Renal cortex interstitium (tissue), 11 donors: ENCODE measurements around the gene SPATA24. TPM values are rescaled to one million over a fixed set of nuclear protein-coding genes. Genes with fewer than 3 reads are reported as not detected.
"Not testable (repeated sequence)": the region's sequence is repeated elsewhere in the genome, so short reads cannot be mapped to it uniquely, and the experiment has no call there.

ENCODE experiments used
- DNase-seq, 11 donors: peaks; one replicate each; pipeline ENCODE4 v3.0.0-alpha.2; 2013; ENCODE audit warnings: low read depth in 9 of 11, low spot score in 4 of 11; ENCODE audit errors: extremely low read depth in 1 of 11
- polyA plus RNA-seq, 3 donors: library from polyadenylated mRNA; unstranded; fragments of 120-200 nt; gene quantifications; one replicate each; pipeline ENCODE4 v1.2.1, GENCODE V29; 2013; ENCODE audit not compliant: insufficient read length in 3 of 3

The SPATA24 gene
- polyA plus RNA-seq, 3 donors = 10.9 to 14.9 (median 11.5) TPM

- DNase-seq = no peak
Measured at GRCh38 chr5:139371482-139372435, 32.1 kb downstream of the SPATA24 start.

DNA sequence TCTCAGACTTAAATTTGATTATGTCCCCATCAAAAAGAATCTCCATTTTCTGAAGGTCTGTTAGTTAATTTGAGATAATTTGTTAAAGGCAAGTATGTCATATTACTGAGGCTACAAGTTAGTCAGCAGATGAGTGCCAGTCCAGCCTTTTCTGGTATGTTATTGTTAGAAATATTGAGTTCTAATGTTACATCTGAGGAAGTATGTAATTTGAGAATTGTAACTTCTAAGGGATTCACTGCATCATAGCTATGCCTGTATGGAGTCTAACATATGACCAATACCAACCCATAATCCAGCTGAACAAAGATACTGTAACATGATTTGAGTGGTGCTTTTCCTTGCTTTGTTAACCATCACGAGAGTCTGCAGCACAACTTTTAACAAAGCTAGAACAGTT, 34.7 kb downstream of the SPATA24 start:
- DNase-seq = no peak

- DNase-seq = no peak
Measured at GRCh38 chr5:139368613-139369012, 35.3 kb downstream of the SPATA24 start.

DNA sequence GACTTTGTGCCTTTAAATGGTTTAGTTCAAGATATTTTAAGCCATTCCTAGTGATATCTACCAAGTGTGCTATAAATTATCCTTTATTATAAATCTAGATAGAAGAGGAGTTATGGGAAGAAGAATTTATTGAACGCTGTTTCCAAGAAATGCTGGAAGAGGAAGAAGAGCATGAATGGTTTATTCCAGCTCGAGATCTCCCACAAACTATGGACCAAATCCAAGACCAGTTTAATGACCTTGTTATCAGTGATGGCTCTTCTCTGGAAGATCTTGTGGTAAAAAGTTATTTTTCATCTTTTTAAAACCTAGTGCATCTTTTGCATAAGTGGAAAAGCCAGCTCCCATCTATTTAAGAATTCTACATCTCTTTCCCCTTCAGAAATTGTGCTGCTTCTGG, 39.4 kb downstream of the SPATA24 start:
- no peak for DNase-seq

DNA sequence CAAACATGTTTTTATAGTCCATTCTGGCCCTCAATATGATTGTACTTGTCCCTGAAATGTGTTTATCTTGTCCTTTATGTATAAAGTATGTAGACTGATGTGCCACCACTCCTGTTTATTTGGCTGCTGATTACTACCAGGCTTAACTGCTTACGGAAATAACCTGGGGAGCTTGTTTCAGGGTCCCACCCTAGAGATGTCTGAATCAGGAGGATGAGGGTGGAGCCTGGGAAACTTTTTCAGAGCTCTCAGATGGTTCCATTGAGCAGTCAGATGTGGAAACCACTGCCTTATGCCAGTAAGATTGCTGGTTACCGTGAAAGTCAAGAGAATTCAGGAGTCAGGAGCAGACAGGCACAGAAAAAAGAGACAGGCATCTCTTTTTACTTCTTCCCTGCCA, 40.0 kb downstream of the SPATA24 start:
- DNase-seq = no peak

- no peak for DNase-seq
Measured at GRCh38 chr5:139361835-139362429, 42.0 kb downstream of the SPATA24 start.

DNA sequence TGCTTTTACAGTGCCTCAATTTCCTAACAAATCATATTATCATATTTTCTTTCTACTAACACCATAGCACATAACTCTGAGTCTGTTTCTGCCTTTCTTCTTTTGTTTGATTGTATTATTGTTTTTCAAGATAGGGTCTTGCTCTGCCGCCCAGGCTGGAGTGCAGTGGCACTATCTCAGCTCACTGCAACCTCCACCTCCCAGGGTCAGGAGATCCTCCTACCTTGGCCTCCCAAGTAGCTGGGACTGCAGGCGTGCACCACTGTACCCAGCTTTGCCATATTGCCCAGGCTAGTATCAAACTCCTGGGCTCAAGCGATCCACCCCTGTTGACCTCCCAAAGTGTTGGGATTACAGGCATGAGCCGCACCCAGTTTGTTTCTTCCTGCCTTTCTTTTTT, 43.5 kb downstream of the SPATA24 start:
- no peak for DNase-seq

DNA sequence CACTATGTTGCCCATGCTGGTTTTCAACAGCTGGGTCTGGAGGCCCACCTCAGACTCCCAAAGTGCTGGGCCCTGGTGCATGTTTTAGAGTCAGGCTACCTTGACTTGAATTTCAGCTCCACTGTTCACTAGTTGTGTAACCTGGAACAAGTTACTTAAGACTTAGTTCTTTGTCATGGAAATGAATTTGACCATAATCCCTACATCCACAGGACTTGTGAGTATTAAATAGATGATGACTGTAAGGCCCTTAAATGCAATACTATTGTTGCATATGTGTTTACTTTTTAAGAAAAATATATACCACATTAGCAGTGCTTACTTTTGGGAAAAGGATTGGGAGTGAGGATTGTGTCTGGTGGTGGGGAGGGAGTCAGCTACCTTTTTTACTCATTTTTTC, 45.8 kb downstream of the SPATA24 start:
- DNase-seq = no peak

GRCh38 chr5:139355900-139356299, 48.0 kb downstream of the SPATA24 start:
- not testable (repeated sequence) for DNase-seq

DNA sequence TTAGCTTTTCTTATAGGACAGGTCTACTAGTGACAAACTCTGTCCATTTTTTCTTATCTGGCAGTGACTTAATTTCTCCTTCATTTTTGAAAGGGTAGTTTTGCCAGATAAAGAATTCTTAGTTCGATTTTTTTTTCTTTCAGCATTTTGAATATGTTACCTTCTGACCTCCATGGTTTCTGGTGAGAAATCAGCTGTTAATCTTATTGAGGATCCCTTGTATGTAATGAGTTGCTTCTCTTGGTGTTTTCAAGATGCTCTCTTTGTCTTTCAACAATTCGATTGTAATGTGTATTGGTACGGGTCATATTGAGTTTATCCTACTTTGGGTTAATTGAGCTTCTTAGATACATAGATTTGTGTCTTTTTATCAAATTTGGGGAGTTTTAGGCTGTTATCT, 49.7 kb downstream of the SPATA24 start:
- no peak for DNase-seq

DNA sequence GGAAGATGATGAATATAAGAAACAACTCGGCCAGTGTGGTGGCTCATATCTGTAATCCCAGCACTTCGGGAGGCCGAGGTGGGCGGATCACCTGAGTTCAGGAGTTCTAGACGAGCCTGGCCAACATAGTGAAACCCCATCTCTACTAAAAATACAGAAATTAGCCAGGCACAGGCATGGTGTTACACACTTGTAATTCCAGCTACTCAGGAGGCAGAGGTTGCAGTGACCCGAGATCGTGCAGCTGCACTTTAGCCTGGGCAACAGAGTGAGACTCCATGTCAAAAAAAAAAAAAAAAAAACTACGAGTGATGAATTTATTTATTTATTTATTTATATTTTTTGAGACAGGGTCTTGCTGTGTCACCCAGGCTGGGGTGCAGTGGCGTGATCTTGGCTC, 56.0 kb downstream of the SPATA24 start:
- DNase-seq = not testable (repeated sequence)

Other genes with a start within 250 kb of the SPATA24 start
- 10 to 100 TPM; 51.6 to 53.7 (median 53.2) TPM for gene SIL1, start 205.7 kb downstream of the SPATA24 start, polyA plus RNA-seq
- gene MATR3, start 110.3 kb downstream of the SPATA24 start, polyA plus RNA-seq = 100 to 1,000 TPM; 621 to 736 (median 661) TPM
- 100 to 1,000 TPM; 164 to 199 (median 175) TPM for gene PAIP2, start 62.2 kb downstream of the SPATA24 start, polyA plus RNA-seq
- gene SLC23A1, start 20.8 kb downstream of the SPATA24 start, polyA plus RNA-seq = 10 to 100 TPM; 11.8 to 21.7 (median 14.2) TPM
- gene MZB1, start 14.2 kb downstream of the SPATA24 start, polyA plus RNA-seq = 1 to 10 TPM in 1 of 3 donors, under 1 TPM in 2; 0.67 to 1.1 (median 0.83) TPM
- 1 to 10 TPM; 2.4 to 4.3 (median 3.4) TPM for gene PROB1, start 9.0 kb downstream of the SPATA24 start, polyA plus RNA-seq
- 10 to 100 TPM; 23.8 to 24.9 (median 24.2) TPM for gene DNAJC18, start 35.4 kb upstream of the SPATA24 start, polyA plus RNA-seq
- 10 to 100 TPM; 21.0 to 25.8 (median 24.4) TPM for gene ECSCR, start 58.7 kb upstream of the SPATA24 start, polyA plus RNA-seq
- under 1 TPM in 1 of 3 donors, not detected in 2; 0.06 TPM for gene SMIM33, start 66.9 kb upstream of the SPATA24 start, polyA plus RNA-seq
- 10 to 100 TPM; 24.7 to 37.7 (median 36.8) TPM for gene STING1, start 78.7 kb upstream of the SPATA24 start, polyA plus RNA-seq
- gene UBE2D2, start 157.2 kb upstream of the SPATA24 start, polyA plus RNA-seq = 100 to 1,000 TPM; 137 to 186 (median 165) TPM
- 100 to 1,000 TPM; 201 to 226 (median 217) TPM for gene CXXC5, start 244.3 kb upstream of the SPATA24 start, polyA plus RNA-seq